SK-N-SH (cell line): ENCODE data around the gene RCAN2. TPM values are rescaled to one million over a fixed set of nuclear protein-coding genes. Genes with fewer than 3 reads are reported as not detected.

Source experiments
- CTCF ChIA-PET: fragments of 300-600, 350-600 bp; formaldehyde crosslinking; extraction: SDS; loops from one replicate; lab custom pipeline; 2021; lab: Yijun Ruan, JAX
- POLR2A ChIA-PET: fragments of 350-600 bp; sonication (Branson Sonifier 250); formaldehyde crosslinking; extraction: SDS; loops from one replicate; lab custom pipeline; 2020; ENCODE audit warnings: antibody characterized with exemption, inconsistent platforms; lab: Yijun Ruan, JAX
- DNase-seq: peaks from one replicate; pipeline ENCODE4 v3.0.0; 2012
- H2AFZ ChIP-seq: fragments of 200-600 bp; sonication (generic); 2 replicates; pipeline ENCODE4 v1.8.1; 2016; ENCODE audit warnings: antibody characterized with exemption, mild to moderate bottlenecking, low read depth
- H3F3A ChIP-seq: fragments of 200-600 bp; sonication (generic); replicated peaks from 2 replicates; pipeline ENCODE3; 2016; ENCODE audit warnings: antibody characterized with exemption, mild to moderate bottlenecking; ENCODE audit not compliant: insufficient read depth
- H3K27ac ChIP-seq, 2 experiments: fragments of 200-500 bp in 1 of 2; fragments of 200-600 bp in 1 of 2; sonication (Bioruptor generic) in 1 of 2; sonication (generic), shearing (Covaris generic) in 1 of 2; 2 replicates each; pipeline versions ENCODE4 v1.5.1 to v1.6.1; 2014 to 2016; ENCODE audit warnings: low read depth in 2 of 2, inconsistent platforms in 1 of 2, low read length in 1 of 2, mild to moderate bottlenecking in 1 of 2, mixed read lengths in 1 of 2
- H3K27me3 ChIP-seq: fragments of 200-600 bp; sonication (generic), shearing (Covaris generic); 2 replicates; pipeline ENCODE4 v1.6.1; 2016; ENCODE audit warnings: mixed run types; ENCODE audit not compliant: insufficient read depth
- H3K36me3 ChIP-seq, 2 experiments: fragments of 200-500 bp in 1 of 2; fragments of 200-600 bp in 1 of 2; sonication (Bioruptor generic) in 1 of 2; sonication (generic) in 1 of 2; replicated peaks in 1 of 2; 2 replicates each; pipeline versions ENCODE3 to v1.5.1; 2014 to 2016; ENCODE audit warnings: low read length in 1 of 2, mild to moderate bottlenecking in 1 of 2; ENCODE audit not compliant: insufficient read depth in 2 of 2, control insufficient read depth in 1 of 2
- H3K4me1 ChIP-seq, 2 experiments: fragments of 200-500 bp in 1 of 2; fragments of 200-600 bp in 1 of 2; sonication (Bioruptor generic) in 1 of 2; sonication (generic), shearing (Covaris generic) in 1 of 2; 2 replicates each; pipeline versions ENCODE4 v1.5.1 to v1.6.1; 2014 to 2016; ENCODE audit warnings: low read depth in 1 of 2, low read length in 1 of 2, mixed run types in 1 of 2; ENCODE audit not compliant: insufficient read depth in 2 of 2, control insufficient read depth in 1 of 2
- H3K4me2 ChIP-seq: fragments of 200-600 bp; sonication (generic), shearing (Covaris generic); 2 replicates; pipeline ENCODE4 v1.6.1; 2017; ENCODE audit warnings: mixed run types
- H3K4me3 ChIP-seq, 2 experiments: fragments of 200-500 bp in 1 of 2; fragments of 200-600 bp in 1 of 2; sonication (Bioruptor generic) in 1 of 2; sonication (generic), shearing (Covaris generic) in 1 of 2; 2 replicates each; pipeline versions ENCODE4 v1.5.1 to v1.8.1; 2014 to 2016; ENCODE audit warnings: low read depth in 2 of 2, inconsistent platforms in 1 of 2, low read length in 1 of 2, mild to moderate bottlenecking in 1 of 2, mixed read lengths in 1 of 2, moderate library complexity in 1 of 2
- H3K79me2 ChIP-seq: fragments of 200-600 bp; sonication (generic); 2 replicates; pipeline ENCODE4 v1.8.1; 2017; ENCODE audit warnings: mild to moderate bottlenecking; ENCODE audit not compliant: insufficient read depth
- H3K9ac ChIP-seq: fragments of 200-600 bp; sonication (generic); 2 replicates; pipeline ENCODE4 v1.6.1; 2017; ENCODE audit warnings: mixed run types
- H3K9me2 ChIP-seq: fragments of 200-600 bp; sonication (generic); 2 replicates; pipeline ENCODE4 v1.6.1; 2017; ENCODE audit warnings: mixed run types
- H3K9me3 ChIP-seq: fragments of 200-600 bp; sonication (generic); 2 replicates; pipeline ENCODE4 v1.6.1; 2017; ENCODE audit warnings: mixed run types, mild to moderate bottlenecking, moderate library complexity
- H4K20me1 ChIP-seq: fragments of 200-600 bp; sonication (generic); 2 replicates; pipeline ENCODE4 v1.6.1; 2017; ENCODE audit warnings: mild to moderate bottlenecking, mixed run types; ENCODE audit not compliant: insufficient read depth
- EP300 ChIP-seq, 2 experiments: IDR thresholded peaks; 2 replicates each; pipeline versions ENCODE4 v1.4.0 to v1.6.1; 2012; ENCODE audit warnings: borderline replicate concordance in 1 of 2, low read depth in 1 of 2, low read length in 1 of 2
- FOXJ3 ChIP-seq: sonication (generic); formaldehyde crosslinking; IDR thresholded peaks from 2 replicates; pipeline ENCODE4 v1.5.1; 2020; ENCODE audit warnings: mild to moderate bottlenecking, missing genetic modification reagents
- GATA2 ChIP-seq: sonication (generic); formaldehyde crosslinking; IDR thresholded peaks from 2 replicates; pipeline ENCODE4 v1.5.0; 2020; ENCODE audit warnings: mild to moderate bottlenecking, missing genetic modification reagents
- IRF3 ChIP-seq: fragments of 150-350 bp; IDR thresholded peaks from 2 replicates; pipeline ENCODE4 v1.6.1; 2016; ENCODE audit warnings: mild to moderate bottlenecking, low read depth, low read length
- JUND ChIP-seq: IDR thresholded peaks from 2 replicates; pipeline ENCODE4 v1.4.0; 2012
- MEF2A ChIP-seq: IDR thresholded peaks from 2 replicates; pipeline ENCODE4 v1.4.0; 2012; ENCODE audit warnings: low read depth, borderline replicate concordance
- MXI1 ChIP-seq: IDR thresholded peaks from 2 replicates; pipeline ENCODE4 v1.6.1; 2012; ENCODE audit warnings: mild to moderate bottlenecking, low read depth, low read length, improper control_type of control experiment
- NRF1 ChIP-seq: IDR thresholded peaks from 2 replicates; pipeline ENCODE4 v1.6.1; 2012; ENCODE audit warnings: low read depth, mild to moderate bottlenecking, low read length
- POLR2AphosphoS5 ChIP-seq: IDR thresholded peaks from 2 replicates; pipeline ENCODE4 v1.6.1; 2012; ENCODE audit warnings: low read depth, low read length
- RAD21 ChIP-seq: IDR thresholded peaks from 2 replicates; pipeline ENCODE4 v1.6.1; 2012; ENCODE audit warnings: mild to moderate bottlenecking, low read length
- SIN3A ChIP-seq: IDR thresholded peaks from 2 replicates; pipeline ENCODE4 v1.6.1; 2012; ENCODE audit warnings: low read depth, mild to moderate bottlenecking, low read length, moderate library complexity, borderline replicate concordance
- WGBS: methylation state at CpG from one replicate; pipeline ENCODE4 v1.1.6; 2017; ENCODE audit warnings: low lambda C conversion rate; 5-methylcytosine and 5-hydroxymethylcytosine counted together
- polyA plus RNA-seq, 3 experiments: library from polyadenylated mRNA; depleted of rRNA; stranded (reverse); fragments of >200 nt; gene quantifications; 2 replicates each; pipeline ENCODE4 v1.2.3, GENCODE V29; 2012

The RCAN2 gene
- polyA plus RNA-seq, 1 of the 3 experiments (the other 2 are of a cell fraction): not detected

- Histone ChIP-seq H3K9ac (no peak overlapping the region), H3K36me3 (no peaks in the 10 kb centered on the region), H3K79me2 (no peaks in the 10 kb centered on the region), H3K9me3 (no peaks in the 10 kb centered on the region), H3K27ac (no peak overlapping the region), H4K20me1 (no peaks in the 10 kb centered on the region), H2AFZ (no peak overlapping the region), H3K4me1 (no peaks in the 10 kb centered on the region), H3F3A (no peaks in the 10 kb centered on the region), H3K4me2 (no peak overlapping the region), H3K27me3 (no peaks in the 10 kb centered on the region), H3K4me3 (no peak overlapping the region), H3K9me2 (no peaks in the 10 kb centered on the region)
- CTCF ChIA-PET: no interaction called here
- no peak for TF ChIP-seq POLR2AphosphoS5
- no peak for TF ChIP-seq JUND
- no peak for TF ChIP-seq IRF3
- no peak for TF ChIP-seq NRF1
- no peak for TF ChIP-seq GATA2 (CRISPR knock-in tag)
- no peak for TF ChIP-seq MXI1
- POLR2A ChIA-PET: no interaction called here
- no peak for DNase-seq
These were observed 13.0 kb upstream of the RCAN2 start for GRCh38 chr6:46504242-46504641.

DNA sequence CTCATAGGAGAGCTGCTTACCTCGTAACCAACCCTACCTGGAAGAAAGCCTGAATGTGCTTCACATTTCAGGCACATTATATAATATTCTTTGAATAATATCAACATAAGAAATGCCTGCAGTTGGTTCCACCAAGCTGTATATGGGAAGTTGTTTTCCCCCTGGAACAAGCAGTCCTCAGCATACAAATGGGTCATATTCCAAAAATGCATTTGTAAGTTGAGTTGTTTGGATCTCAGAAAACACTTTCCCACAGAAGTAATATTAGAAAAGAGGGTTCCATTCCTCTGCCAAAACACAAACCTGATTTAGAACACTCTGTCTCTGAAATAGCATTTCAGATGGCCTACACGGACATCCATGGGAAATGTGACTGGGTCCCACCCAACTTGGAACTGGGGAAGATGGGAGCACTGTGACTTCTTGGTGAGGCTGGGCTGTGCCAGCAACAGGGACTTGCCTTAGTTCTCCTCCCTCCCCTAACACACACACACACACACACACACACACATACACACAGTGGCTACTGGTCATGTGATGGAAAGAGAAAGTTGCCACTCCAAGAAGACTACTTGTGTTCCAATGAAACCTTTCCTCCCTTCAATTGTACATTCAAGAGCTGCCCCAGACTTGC is 11.4 kb upstream of the RCAN2 start:
- H3K36me3 ChIP-seq: no peaks in the 10 kb centered on the region
- no peaks in the 10 kb centered on the region for H3K79me2 ChIP-seq
- no peak overlapping the region for H3K4me2 ChIP-seq
- H3F3A ChIP-seq: no peaks in the 10 kb centered on the region
- ChIA-PET POLR2A (interaction anchor here (0.7 kb wide), 1 partner anchor 420 kb away, joined by 3 read pairs; no protein-coding TSS in a partner anchor), CTCF (interaction anchor here (1.4 kb wide), 1 partner anchor 13 kb away, joined by 4 read pairs; no protein-coding TSS in a partner anchor)
- H3K9me3 ChIP-seq: no peaks in the 10 kb centered on the region
- H3K9ac ChIP-seq: no peak overlapping the region
- no peak overlapping the region for H3K4me3 ChIP-seq
- DNase-seq: no peak
- no peaks in the 10 kb centered on the region for H3K4me1 ChIP-seq
- no peaks in the 10 kb centered on the region for H3K27me3 ChIP-seq
- no peaks in the 10 kb centered on the region for H4K20me1 ChIP-seq
- no peaks in the 10 kb centered on the region for H3K9me2 ChIP-seq
- 3% methylated on average over 2 of the region's 2 CpGs for WGBS
- no peak for TF ChIP-seq MEF2A
- no peak for TF ChIP-seq EP300 (IDR thresholded peaks at IDR 0.05; ENCODE audit: borderline replicate concordance in 1 of 2, low read depth in 1 of 2, low read length in 1 of 2)
- TF ChIP-seq JUND: no peak
- TF ChIP-seq FOXJ3 (CRISPR knock-in tag): no peak
- no peak for TF ChIP-seq RAD21
- TF ChIP-seq NRF1: no peak
- no peak for TF ChIP-seq SIN3A
- no peak overlapping the region for H2AFZ ChIP-seq
- no peak overlapping the region for H3K27ac ChIP-seq
